DND-41 (cell line): ENCODE data around the gene DNPEP.

Source experiments
- EZH2 ChIP-seq: IDR thresholded peaks from 3 replicates; pipeline ENCODE4 v1.6.1; 2012; ENCODE audit warnings: borderline replicate concordance, low read depth, mild to moderate bottlenecking, moderate library complexity, low read length, inconsistent platforms; ENCODE audit not compliant: severe bottlenecking
- TF ChIP-seq, protein P1 (sequence below): IDR thresholded peaks from 2 replicates; pipeline ENCODE4 v1.5.1; 2012; ENCODE audit warnings: borderline replicate concordance, low read length, moderate library complexity, mild to moderate bottlenecking; ENCODE audit not compliant: poor library complexity, severe bottlenecking; ENCODE audit errors: extremely low read depth

DNA sequence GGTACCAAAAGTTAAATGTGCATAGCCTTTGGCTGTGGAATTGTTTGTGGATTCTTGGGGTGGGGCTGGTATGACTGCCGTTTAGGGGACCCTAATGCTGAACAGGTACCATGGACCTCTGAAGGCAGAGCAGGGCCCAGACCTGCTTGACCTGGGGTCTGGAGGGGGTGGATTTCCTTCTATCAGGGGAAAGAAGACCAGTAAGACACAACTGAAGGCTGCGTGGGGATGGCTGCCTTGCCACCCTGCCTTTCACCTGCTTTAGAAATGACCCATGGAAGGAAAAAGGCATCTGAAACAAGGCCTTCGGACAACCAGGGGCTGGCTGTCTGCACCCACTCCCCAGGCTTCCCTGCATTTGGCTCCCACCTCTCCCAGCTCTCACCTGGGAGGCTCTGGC, 37.5 kb downstream of the DNPEP start:
- TF ChIP-seq EZH2 = no peak
- TF ChIP-seq, protein P1, sequence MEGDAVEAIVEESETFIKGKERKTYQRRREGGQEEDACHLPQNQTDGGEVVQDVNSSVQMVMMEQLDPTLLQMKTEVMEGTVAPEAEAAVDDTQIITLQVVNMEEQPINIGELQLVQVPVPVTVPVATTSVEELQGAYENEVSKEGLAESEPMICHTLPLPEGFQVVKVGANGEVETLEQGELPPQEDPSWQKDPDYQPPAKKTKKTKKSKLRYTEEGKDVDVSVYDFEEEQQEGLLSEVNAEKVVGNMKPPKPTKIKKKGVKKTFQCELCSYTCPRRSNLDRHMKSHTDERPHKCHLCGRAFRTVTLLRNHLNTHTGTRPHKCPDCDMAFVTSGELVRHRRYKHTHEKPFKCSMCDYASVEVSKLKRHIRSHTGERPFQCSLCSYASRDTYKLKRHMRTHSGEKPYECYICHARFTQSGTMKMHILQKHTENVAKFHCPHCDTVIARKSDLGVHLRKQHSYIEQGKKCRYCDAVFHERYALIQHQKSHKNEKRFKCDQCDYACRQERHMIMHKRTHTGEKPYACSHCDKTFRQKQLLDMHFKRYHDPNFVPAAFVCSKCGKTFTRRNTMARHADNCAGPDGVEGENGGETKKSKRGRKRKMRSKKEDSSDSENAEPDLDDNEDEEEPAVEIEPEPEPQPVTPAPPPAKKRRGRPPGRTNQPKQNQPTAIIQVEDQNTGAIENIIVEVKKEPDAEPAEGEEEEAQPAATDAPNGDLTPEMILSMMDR = no peak
